Suppressor macrophage (primary cell): ENCODE results near the gene CNBP.

Experiments
- DNase-seq, 4 experiments: peaks; one replicate each; pipeline ENCODE4 v3.0.0-alpha.2; 2020 to 2022

CNBP gene

DNA sequence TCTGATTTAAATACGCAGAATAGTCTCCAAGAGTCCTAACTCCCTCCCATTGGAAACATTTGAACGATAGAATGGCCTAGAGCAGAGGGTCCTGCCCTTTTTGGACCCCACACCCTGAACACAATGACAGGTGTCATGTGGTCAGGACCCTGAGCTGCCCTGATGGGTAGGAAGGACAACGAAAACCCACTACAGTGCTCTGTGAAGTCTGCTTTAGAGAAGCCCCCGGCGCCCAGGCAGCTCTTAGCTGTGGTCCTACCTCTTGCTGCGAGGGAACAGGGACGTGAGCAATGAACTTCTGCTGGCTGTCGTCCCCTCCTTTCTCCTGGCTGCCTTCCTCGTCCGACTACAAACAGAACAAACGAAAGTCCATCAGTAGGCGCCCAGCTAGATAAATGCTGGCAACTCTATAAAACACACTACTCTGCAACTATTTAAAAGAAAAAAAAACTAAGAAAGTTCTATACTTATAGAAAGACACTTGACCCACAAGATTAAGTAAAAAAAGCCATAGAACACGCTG, 53.3 kb downstream of the CNBP start:
- DNase-seq, result no peak

DNA sequence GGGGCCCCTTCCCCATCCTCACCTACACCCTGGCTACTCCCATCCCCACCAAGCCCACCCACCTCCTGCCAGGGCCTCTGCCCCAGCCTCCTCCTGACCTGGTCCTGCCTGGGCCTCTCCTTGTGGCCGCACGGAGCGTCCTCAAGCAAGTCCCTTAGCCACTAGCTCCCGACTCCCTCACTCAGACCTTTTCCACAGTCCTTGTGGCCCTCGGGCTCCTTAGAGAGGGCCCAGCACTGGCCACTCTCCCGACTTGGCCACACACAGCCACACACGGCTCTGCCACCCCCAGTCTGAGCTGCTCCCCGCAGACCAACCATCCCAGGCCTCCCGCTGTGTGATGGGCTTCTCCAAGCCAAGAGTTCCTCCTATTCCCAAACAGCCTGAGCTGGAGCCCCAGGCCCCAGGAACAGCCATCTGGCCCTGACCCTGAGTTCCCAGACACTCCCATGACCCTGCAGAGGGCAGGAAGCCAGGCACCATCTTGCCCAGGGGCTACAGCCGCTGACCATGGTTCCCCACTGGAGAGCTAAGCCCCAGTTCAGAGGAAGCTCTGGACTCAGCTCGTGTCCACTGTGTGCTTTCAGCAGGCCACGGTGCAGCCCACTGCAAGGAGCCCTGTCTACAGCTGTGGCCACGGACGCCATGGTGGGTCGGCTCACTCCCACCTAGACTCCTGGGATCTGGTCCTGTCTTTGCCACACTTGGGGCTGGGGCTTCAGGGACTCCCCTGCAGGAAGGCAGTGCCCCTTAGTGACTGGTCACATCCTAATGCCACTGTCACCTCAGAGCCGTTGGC, 55.1 kb downstream of the CNBP start:
- DNase-seq, result no peak

DNA sequence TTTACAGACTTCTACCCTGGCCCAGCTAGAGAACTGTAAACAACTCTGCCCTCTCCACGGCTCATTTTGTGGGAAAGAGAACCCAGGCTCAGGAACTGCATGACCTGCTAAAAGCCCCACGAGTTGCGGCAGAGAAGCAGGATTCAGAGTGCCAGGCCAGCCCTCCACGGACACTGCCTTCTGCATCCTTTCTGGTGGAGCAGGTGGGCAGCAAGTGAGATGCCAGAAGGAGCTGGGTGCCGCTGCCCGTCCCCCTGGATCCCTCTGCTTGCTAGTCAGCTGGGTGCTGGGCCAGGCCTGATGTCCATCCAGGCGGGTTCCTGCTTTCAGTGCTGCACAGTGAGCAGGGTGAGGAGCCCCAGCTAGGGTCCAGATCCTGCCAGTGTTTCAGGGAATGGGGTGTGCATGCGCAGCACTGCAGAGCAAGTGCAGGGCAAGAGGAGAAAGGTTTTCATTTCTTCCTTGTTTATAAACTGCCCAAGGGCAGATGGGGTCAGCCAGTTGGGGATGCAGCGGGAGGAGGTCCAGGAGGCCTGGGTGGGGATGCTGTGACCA, 56.9 kb downstream of the CNBP start:
- no peak for DNase-seq

GRCh38 chr3:129123314-129124060, 60.2 kb downstream of the CNBP start:
- DNase-seq, result no peak

DNA sequence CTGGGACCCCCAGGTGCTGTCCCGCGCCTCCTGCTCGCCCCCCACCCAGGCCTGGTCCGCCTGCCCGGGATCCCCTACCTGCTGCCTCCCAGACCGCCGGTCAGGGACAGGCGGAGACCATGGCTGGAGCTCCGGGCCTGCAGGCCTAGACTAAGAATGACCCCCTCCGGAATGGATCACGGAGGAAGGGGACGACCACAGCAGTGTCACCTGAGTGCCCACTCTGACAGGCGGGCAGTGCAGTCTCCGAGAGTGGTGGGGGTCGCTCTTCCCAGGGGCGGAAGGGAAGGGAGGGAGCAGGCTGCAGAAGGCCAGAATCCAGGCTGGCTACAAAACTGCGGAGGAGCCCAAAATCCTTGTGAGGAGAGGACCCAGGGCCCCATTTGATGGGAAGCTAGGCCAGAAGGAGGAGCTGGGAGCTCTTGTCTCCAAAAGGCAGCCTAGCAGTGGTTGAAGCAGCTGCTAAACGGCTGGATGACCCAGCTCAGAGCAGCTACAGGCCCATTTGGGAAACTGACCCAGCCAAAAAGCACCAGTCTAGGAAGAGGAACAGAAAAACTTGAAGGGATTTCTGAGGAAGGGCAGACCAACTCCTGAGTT, 61.2 kb downstream of the CNBP start:
- DNase-seq, result peak; percentile 8 to 44 (median 36)

GRCh38 chr3:129121792-129122411, 61.8 kb downstream of the CNBP start, which contains the start of gene RAB43:
TSS of gene RAB43 (minus strand) at chr3:129121804. CDS start at chr3:129121489, 315 bp downstream.
- DNase-seq, result peak; percentile 51 to 85 (median 68)

DNA sequence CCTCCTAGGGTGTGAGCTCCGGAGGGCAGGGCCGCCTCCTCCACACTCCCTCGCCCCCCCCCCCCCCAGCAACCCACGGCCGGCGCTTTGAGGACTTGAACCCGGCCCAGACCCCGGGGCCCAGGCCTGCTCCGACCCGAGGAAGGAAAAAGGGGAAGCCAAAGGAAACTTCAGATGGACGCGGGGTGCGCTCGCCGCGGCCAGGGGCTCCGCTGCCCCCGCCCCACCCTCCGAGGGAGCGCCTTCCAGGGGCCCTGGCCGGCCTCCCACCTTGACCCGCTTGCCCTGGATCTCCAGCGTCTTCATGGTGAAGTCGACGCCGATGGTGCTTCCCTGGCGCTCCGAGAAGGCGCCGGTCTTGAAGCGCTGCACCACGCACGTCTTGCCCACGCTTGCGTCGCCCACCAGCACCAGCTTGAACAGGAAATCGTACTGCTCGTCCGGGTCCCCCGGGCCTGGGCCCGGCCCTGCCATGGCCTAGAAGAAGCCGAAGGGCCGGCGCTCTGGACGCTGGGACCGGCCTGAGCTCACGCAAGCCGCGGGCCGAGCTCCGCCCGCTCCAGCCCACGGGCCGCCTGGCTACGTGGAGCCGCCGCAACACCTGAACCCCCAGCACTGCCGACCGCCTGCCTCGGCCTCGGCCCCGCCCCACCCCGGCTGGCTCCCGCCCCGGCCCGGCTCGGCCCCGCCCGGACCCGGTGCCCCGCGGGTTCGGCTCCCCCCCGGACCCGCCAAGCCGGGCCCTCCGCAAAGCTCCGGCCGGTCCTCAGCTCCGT, 62.5 kb downstream of the CNBP start:
- DNase-seq, result peak; percentile 50 to 75 (median 64)

DNA sequence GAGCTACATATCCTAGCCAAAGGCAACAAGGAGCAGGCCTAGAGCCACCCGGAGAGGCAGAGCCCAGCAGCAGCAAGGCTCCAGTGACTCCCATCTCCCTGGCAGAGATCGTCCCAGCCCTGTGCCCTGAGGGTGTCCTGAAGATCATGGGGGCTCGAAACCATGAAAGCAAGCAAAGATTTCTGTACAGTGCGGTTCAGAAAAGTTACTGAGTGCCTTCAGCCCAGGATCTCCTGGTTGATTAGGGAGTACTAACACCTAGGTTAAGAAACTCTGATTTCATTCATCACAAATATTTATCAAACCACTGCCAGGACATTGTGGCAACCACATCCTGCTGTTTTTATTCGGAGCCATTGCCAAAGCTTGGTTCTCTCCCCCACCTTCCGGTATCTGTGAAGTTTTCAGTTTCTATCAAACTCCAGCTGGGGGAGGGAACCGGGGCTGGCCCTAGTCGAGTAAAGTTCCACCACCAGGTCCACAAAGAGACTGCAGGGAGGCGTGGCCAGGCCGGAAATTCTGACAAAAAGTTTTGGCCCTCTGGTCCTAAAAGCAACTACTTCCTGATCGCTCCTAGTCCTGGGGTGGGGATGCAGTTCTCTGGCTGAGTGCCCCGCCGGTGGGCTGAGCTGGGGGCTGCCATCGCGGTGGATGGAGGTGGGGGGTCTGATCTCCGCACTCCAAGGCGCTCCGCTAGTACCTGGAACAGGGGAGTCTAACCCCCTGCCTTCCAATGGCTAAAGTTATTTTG, 63.3 kb downstream of the CNBP start:
- DNase-seq, result peak; percentile 93 to 96 (median 95)

DNA sequence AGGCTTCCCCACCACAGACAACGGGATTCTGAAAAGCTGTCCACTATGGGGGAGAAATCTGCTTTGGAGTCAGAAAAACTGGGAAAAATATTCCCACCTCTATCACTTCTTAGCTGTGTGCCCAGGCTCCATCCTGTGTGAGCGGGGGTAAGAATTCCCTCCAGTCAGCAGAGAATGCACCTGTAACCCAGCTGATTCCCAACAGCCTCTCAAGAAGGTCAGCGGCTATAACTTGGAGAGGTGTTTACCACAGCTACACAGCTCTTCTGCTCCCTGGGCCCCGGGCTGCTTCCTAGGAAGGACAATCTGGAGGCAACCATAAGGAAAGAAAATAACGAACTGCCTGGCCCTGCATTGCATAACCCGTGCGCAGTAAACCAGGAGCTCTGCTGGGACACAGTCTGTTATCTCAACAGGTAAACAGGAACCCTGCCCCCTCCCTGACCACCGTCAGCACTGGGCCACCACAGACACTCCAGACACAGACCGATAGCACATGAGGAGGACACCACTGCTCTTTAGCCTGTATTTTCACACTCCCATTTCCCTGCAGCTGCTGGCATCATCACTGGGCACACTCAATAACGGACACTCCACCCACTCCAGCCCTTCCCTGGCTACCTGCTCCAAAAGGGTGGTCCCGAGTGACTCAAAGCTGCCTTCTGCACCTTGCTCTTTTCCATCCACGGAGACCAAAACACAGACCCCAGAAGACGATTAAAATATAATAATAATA, 64.2 kb downstream of the CNBP start:
- peak in 1 of 4 experiments; percentile 19 for DNase-seq

- DNase-seq, result no peak
These were observed 65.0 kb downstream of the CNBP start for GRCh38 chr3:129118745-129119144.
